ENCODE results near the gene KRT36. TPM values are rescaled to one million over a fixed set of nuclear protein-coding genes. Genes with fewer than 3 reads are reported as not detected.

Gene KRT36
- total and polyA plus RNA-seq, 10 of the 15 experiments (the other 5 are each of a cell fraction or from before 2014, with no cell fraction given) = not detected

- TF ChIP-seq BCL3 (IDR thresholded peaks at IDR 0.05; ENCODE audit: borderline replicate concordance, insufficient read depth, low read depth, low read length, poor library complexity, severe bottlenecking) (no peak), MTA2 (IDR thresholded peaks at IDR 0.05; ENCODE audit: low read depth) (no peak), GABPA (IDR thresholded peaks at IDR 0.05; ENCODE audit: low read depth) (no peak), HCFC1 (IDR thresholded peaks at IDR 0.05; ENCODE audit: low read length) (no peak), NBN (IDR thresholded peaks at IDR 0.05) (no peak), TCF3 (IDR thresholded peaks at IDR 0.05; ENCODE audit: borderline replicate concordance, insufficient read depth, low read depth, low read length) (no peak), WRNIP1 (IDR thresholded peaks at IDR 0.05; ENCODE audit: borderline replicate concordance, low read depth, low read length) (no peak), MYB (IDR thresholded peaks at IDR 0.05; ENCODE audit: borderline replicate concordance, low read depth, low read length) (no peak)
Observed at GRCh38 chr17:41510251-41511065, 20.7 kb upstream of the KRT36 start (continued).

- H3K36me3 ChIP-seq (ENCODE audit: control insufficient read depth in 2 of 2, insufficient read depth in 2 of 2, low read length in 1 of 2) = no peaks in the 10 kb centered on the region
- no peak overlapping the region for H3K4me3 ChIP-seq
- in situ Hi-C loops (cut with MboI) (no loop called here), intact Hi-C loops (cut with micrococcal nuclease; ENCODE audit: unreplicated experiment) (no loop called here)
- H3K4me1 ChIP-seq (ENCODE audit: control insufficient read depth, insufficient read depth, low read length) = no peaks in the 10 kb centered on the region
- no peaks in the 10 kb centered on the region for H4K20me1 ChIP-seq (ENCODE audit: control insufficient read depth, insufficient read depth)
- no TSS peak for BruUV-seq (replicated peaks)
- ChIA-PET RAD21 (ENCODE audit: unreplicated experiment) (no interaction called here), POLR2A (no interaction called here), SMC1A (ENCODE audit: uncharacterized antibody, unreplicated experiment) (no interaction called here), CTCF (no interaction called here)
- H2AFZ ChIP-seq (ENCODE audit: control insufficient read depth, low read depth, low read length) = no peak overlapping the region
- TF ChIP-seq KDM1A (IDR thresholded peaks at IDR 0.05; ENCODE audit: borderline replicate concordance) = no peak
- no peak for TF ChIP-seq TAF1 (IDR thresholded peaks at IDR 0.05; ENCODE audit: borderline replicate concordance, low read depth, low read length)
- TF ChIP-seq CREM (IDR thresholded peaks at IDR 0.05; ENCODE audit: low read depth) = no peak
- TF ChIP-seq CEBPB (IDR thresholded peaks at IDR 0.05; ENCODE audit: borderline replicate concordance in 1 of 2, low read depth in 2 of 2, low read length in 2 of 2) = no peak
- TF ChIP-seq SMARCA5 (IDR thresholded peaks at IDR 0.05) = no peak
- TF ChIP-seq HSF1 (IDR thresholded peaks at IDR 0.05; ENCODE audit: low read depth, low read length) = no peak
- WGBS (ENCODE audit: insufficient coverage, insufficient replicate concordance, low lambda C conversion rate, missing lambda C conversion rate) = 9% methylated on average over 10 of the region's 10 CpGs
- no peaks in the 10 kb centered on the region for H3K9me3 ChIP-seq (replicated peaks; ENCODE audit: control insufficient read depth, insufficient read depth, low read length)
- ATAC-seq (no peak), FAIRE-seq (no peak), DNase-seq (ENCODE audit: low read depth, low spot score) (no peak)
- H3K27ac ChIP-seq (ENCODE audit: control insufficient read depth, insufficient read depth) = no peak overlapping the region
- peaks cover 2 to 8% of the 10 kb centered on the region in 2 experiments; a peak in 2 of 4 replicates for H3K27me3 ChIP-seq (replicated peaks in 1 of 2; ENCODE audit: control insufficient read depth in 2 of 2, insufficient read depth in 2 of 2, low read length in 1 of 2)
- no peak overlapping the region for H3K9ac ChIP-seq (ENCODE audit: control insufficient read depth, insufficient read depth, low read length)
- H3K79me2 ChIP-seq (ENCODE audit: control insufficient read depth, insufficient read depth, low read length) = no peaks in the 10 kb centered on the region
- no peak overlapping the region for H3K4me2 ChIP-seq (ENCODE audit: control insufficient read depth, insufficient read depth)
Observed at GRCh38 chr17:41507315-41507880, 17.7 kb upstream of the KRT36 start.
